GM18502 (cell line): ENCODE data around the gene TSPAN1.

Experiments
- ATAC-seq: cut with Tn5 transposase; IDR thresholded peaks from one replicate; pipeline ENCODE4 v1.9.1; 2021; ENCODE audit warnings: mild to moderate bottlenecking; ENCODE audit not compliant: unreplicated experiment, poor library complexity

Gene TSPAN1

DNA sequence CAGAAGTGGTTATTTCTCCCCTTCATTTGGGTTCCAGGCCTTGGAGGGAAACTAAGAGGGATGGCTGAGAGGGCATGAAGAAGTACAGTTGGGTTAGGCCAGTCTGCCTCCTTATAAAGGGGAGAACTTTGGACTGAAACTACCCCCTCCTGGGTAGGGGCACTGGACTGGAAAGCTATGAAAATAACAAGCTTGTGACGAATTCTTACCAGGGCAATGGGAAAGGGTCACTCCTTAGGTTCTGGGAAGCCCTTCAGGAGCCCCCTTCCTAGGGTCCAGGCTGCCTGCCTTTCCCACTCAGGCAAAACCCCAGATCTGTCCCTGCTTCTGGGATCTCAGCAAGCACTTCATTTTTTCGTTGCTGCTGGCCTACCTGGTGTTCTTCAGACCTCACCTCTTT, 11.2 kb downstream of the TSPAN1 start:
- ATAC-seq, result no peak

- no peak for ATAC-seq
Measured at GRCh38 chr1:46187106-46187869, 12.4 kb downstream of the TSPAN1 start.

DNA sequence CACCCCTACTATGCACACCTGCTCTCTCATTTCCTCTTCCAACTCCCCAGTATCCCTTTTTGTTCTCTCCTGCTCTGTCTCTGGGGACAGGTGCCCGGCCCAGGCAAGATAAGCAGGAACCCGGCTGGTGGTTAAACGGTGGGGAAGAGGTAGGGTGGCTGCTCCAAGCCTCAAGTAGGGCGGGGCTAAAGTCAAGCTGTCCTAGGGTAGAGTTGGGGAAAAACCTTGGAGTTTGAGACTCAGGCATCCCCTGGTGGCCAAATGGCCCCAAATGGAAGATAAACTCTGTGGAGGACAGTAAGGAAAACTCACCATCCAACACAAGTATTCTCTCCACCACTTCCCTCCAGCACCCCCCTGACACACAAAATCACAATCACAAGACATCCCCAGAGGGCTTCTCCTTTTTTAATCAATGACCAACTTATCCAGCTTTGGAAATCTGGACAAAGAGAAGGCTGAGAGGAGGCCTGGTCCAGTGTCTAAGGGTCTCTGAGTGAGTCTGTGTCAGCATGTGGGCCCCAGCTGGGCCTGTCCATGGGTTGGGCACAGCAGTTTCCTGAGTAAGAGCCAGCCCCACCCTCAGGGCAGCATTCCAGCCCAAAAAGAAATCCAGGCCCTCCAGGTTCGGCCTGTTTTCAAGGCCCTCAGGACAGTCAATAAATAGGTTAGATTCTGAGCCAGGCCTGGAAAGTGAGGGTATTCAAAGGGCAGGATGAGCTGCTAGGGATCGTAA, 13.6 kb downstream of the TSPAN1 start:
- ATAC-seq, result no peak

DNA sequence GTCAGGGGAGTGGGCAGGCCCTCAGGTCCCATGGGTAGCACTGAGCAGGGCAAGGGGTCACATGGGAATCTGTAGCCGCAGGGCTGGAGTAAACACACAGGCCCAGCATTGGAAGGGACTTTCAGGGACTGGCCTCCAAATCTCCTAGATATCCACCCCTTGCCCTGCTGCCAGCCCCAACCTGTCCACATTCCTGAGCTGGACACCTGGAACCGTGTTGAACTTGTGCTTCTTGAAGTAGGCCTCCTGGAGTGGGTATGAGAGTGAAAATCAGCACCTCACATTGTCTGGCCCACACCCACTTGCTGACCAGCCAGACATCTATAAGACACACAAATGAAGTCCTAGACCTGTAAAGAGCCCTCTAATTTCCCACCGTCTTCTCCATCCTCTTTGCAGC, 15.7 kb downstream of the TSPAN1 start:
- no peak for ATAC-seq

- ATAC-seq, result no peak
Measured at GRCh38 chr1:46191033-46191701, 16.3 kb downstream of the TSPAN1 start.

DNA sequence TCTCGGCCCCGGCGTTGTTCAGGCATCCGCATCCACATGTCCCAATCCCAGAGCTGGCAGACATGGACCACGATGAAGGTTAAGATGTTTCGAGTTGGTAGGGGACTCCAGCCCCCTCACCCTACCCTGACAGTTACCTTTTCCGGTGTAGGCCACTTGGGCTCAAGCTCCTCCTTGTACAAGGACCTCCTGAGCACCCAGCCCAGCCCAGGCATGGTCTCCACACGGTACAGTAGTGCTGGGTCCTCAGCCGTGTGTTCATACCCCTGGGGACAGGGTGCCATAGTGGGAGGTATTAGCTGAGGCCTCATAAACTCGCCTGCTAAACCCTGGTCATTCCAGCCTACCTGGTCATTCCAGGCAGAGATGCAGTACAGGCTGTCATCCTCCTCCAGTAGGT, 17.3 kb downstream of the TSPAN1 start:
- ATAC-seq, result no peak

- no peak for ATAC-seq
Measured at GRCh38 chr1:46193285-46193684, 18.4 kb downstream of the TSPAN1 start.

GRCh38 chr1:46193984-46194570, 19.2 kb downstream of the TSPAN1 start:
- ATAC-seq, result no peak

DNA sequence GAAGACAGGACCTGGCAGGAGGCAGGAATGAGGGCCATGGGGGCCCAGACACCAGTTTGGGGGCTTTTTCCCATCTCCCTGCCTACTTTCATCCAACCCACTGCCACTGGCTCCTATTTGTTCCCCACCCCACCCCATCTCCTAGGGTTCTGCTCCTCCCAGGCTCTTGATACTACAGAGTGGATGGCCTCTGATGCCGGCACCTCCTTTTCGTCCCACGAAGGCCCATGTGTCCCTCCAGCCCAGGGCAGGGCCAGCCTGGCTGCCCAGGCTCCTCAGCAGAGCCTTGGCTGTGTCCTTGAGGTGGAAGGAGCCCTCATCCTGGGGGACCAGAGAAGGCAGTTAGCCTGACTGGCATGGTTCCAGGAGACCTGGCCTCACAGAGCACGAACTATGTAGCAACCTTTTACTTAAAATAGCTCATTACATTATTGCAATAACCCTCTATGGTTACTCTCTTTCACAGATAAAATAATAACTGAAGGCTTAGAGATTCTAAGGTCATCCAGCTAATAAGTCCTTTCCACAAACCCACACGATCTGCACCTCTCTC, 19.8 kb downstream of the TSPAN1 start:
- ATAC-seq, result no peak

DNA sequence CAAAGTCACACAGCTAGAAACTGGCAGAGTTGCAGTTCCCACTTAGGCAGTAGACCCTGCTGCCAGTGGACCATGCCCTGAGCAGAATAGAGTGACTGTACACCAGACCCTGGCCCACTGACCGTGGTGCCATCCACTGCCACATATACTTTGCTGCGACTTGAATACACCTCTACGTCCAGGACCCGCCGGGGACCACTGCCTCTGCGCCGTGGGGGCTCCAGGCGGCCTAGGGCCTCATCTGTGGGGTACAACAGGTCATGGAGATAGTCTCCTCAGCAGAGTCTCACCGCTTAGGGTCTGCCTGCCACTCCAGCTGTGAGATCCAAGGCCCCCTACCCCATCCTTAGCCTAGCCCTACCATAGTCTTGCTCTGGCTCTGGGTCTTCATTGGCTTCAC, 21.7 kb downstream of the TSPAN1 start:
- no peak for ATAC-seq

- ATAC-seq, result no peak
Measured at GRCh38 chr1:46197560-46197963, 22.7 kb downstream of the TSPAN1 start.

GRCh38 chr1:46197964-46198811, 23.3 kb downstream of the TSPAN1 start, which contains the start of gene POMGNT1:
Gene POMGNT1 (minus strand): TSS chr1:46198434. CDS start chr1:46197821, 613 bp downstream.
- peak; percentile 89 for ATAC-seq

- ATAC-seq, result no peak
Measured at GRCh38 chr1:46199233-46199749, 24.4 kb downstream of the TSPAN1 start.

DNA sequence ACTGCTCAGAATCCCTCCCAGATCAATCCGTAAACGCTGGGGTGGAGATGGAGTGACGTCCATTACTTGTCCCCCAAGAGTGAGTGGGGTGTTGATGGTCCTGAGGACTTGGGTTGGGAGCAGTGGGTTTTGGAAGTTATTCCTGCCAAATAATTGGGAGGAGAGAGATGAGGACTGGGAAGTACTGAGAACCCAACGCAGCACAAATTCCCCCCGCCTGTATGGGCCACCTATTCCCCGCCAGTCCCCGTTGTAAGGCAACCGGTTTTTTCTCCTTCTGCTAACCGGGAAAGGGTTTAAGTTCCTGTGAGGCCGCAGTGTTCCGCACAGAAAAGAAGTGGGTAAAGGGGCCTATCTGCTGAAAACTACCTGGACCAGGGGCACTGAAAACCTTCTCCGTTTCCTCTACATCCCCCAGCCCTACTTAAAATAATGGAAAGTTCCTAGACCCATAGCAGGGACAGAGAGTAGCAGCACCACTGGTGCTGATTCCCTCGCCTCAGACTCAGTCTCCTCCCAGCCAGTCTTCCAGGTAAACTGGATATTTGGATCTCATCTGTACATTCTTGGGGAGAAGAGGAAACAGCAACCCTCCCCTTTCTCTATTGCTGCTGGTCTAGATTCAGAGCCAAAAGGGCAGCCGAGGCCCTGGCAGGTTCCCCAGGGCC, 29.0 kb downstream of the TSPAN1 start:
- ATAC-seq, result no peak

DNA sequence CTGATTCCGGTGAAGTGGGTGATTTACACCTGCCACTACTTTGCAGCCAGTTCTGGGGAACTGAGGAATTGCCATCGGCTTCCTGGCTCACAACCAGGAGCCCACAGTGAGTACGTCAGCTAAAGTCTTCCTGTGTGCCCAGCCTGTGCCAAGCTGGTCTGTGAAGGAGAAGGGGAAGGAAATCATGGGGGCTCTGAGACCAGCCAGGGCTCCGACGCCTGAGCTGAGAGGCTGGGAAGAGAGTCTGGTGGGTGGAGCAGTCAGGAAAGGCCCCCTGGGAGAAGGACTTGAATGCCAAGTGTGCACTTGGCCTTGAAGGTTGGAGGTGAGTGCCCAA, 29.5 kb downstream of the TSPAN1 start:
- ATAC-seq, result no peak

DNA sequence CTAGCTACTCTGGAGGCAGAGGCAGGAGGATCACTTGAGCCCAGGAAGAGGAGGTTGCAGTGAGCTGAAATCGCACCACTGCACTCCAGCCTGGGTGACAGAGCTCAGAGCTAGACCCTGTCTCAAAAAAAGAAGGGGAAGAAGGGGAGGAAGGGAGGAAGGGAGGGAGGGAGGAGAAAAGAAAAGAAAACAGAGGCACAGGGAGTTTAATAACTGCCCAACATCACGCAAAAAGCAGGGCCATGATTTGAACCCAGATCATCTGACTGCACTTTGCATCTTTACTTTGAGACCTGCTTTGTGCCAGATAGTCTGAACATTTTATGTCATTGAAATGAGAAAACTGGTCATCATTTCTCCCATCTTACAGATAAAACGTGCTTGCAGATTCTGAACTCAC, 30.3 kb downstream of the TSPAN1 start:
- no peak for ATAC-seq

DNA sequence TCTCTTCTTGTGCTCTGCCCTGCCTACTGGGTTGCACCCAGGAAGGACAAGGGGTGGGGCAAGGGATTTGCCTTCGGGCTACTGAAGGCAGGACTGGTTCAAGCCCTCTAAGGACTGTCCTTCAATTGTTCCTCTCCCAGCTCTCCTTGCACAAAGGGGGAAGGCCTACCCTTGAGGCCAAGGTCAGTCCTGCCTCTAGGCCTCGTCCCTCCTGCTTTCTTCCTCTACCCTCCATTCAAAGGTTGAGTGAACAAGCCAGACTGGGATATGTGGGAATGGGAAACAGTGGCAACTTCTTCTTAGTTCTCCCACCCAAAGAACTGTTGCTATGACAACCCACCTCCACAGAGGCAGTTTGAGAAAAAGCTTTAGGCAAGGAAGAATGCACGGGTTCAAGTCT, 30.9 kb downstream of the TSPAN1 start:
- no peak for ATAC-seq

DNA sequence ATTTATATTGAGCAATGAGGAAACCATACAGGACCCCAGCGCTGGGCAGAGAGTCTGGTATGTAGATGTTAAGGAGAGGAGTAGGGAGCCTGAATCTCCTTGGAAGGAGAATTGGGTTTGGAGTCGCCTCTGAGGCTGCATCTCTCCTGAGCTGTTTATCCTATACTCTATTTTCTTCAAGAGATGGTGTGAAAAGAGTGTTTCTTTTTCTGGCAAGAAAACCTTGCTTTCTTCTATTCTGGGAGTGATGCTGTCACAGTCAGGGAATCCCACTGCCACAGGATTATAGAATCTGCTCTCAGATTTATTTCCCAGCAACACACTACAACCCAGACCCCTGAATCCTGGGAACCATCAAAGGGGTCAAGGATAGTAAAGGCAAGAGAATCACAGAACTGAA, 31.5 kb downstream of the TSPAN1 start:
- ATAC-seq, result no peak

GRCh38 chr1:46210561-46210960, 35.7 kb downstream of the TSPAN1 start:
- ATAC-seq, result no peak
